Dedifferentiated amniotic fluid mesenchymal stem cell (primary cell): ENCODE results near the gene ZP2.
"Not testable (repeated sequence)": the region's sequence is repeated elsewhere in the genome, so short reads cannot be mapped to it uniquely, and the experiment has no call there.

Source experiments
- DNase-seq: peaks from one replicate; pipeline ENCODE4 v3.0.0-alpha.2; 2016; ENCODE audit errors: extremely low spot score

ZP2 gene

GRCh38 chr16:21217121-21217520, 5.7 kb upstream of the ZP2 start:
- no peak for DNase-seq

- DNase-seq: no peak
Measured at GRCh38 chr16:21214086-21214485, 2.7 kb upstream of the ZP2 start.

- no peak for DNase-seq
Measured at GRCh38 chr16:21208446-21209230, 2.7 kb downstream of the ZP2 start.

GRCh38 chr16:21206550-21206949, 4.8 kb downstream of the ZP2 start:
- no peak for DNase-seq

- DNase-seq: no peak
Measured at GRCh38 chr16:21205303-21205702, 6.1 kb downstream of the ZP2 start.

- DNase-seq: no peak
Measured at GRCh38 chr16:21203155-21203797, 8.1 kb downstream of the ZP2 start.

- no peak for DNase-seq
Measured at GRCh38 chr16:21199607-21200218, 11.7 kb downstream of the ZP2 start.

- no peak for DNase-seq
Measured at GRCh38 chr16:21197621-21198020, 13.8 kb downstream of the ZP2 start.

GRCh38 chr16:21197112-21197511, 14.3 kb downstream of the ZP2 start:
- DNase-seq: no peak

- not testable (repeated sequence) for DNase-seq
Measured at GRCh38 chr16:21195330-21195729, 16.0 kb downstream of the ZP2 start.

- no peak for DNase-seq
Measured at GRCh38 chr16:21194771-21195301, 16.5 kb downstream of the ZP2 start.

- DNase-seq: no peak
Measured at GRCh38 chr16:21192991-21193390, 18.4 kb downstream of the ZP2 start.

- DNase-seq: peak; percentile 31
Measured at GRCh38 chr16:21190599-21190998, 20.8 kb downstream of the ZP2 start.

- no peak for DNase-seq
Measured at GRCh38 chr16:21190013-21190412, 21.4 kb downstream of the ZP2 start.

- no peak for DNase-seq
Measured at GRCh38 chr16:21189311-21189710, 22.1 kb downstream of the ZP2 start.

GRCh38 chr16:21186326-21186691, 25.1 kb downstream of the ZP2 start:
- DNase-seq: no peak

GRCh38 chr16:21185659-21186325, 25.6 kb downstream of the ZP2 start:
- no peak for DNase-seq

- no peak for DNase-seq
Measured at GRCh38 chr16:21184834-21185233, 26.5 kb downstream of the ZP2 start.

- no peak for DNase-seq
Measured at GRCh38 chr16:21183995-21184394, 27.4 kb downstream of the ZP2 start.

- no peak for DNase-seq
Measured at GRCh38 chr16:21179983-21180365, 31.4 kb downstream of the ZP2 start.

- DNase-seq: no peak
Measured at GRCh38 chr16:21179126-21179982, 32.0 kb downstream of the ZP2 start.
